Mesenteric fat pad (tissue), 1 donor: ENCODE measurements around the gene OR5K2. TPM values are rescaled to one million over a fixed set of nuclear protein-coding genes. Genes with fewer than 3 reads are reported as not detected.

ENCODE experiments used
- DNase-seq: peaks from one replicate; pipeline ENCODE4 v3.0.0-alpha.2; 2020; ENCODE audit warnings: low spot score
- total RNA-seq: library from RNA; stranded (reverse); fragmentation: NEBNext Ultra II Directional; extraction: Animal tissue kit (Norgen Biotek cat#: 25700); gene quantifications from one replicate; pipeline ENCODE4 v1.2.1, GENCODE V29; 2021
- donor health status: DM: yes; HTN: yes; CAD: no.

OR5K2 gene
- total RNA-seq, 1 donor from 2014 or later, result not detected

- peak; percentile 99 for DNase-seq
These were observed 25.2 kb downstream of the OR5K2 start, which contains the start of gene CLDND1 for GRCh38 chr3:98522544-98523281. TSS of gene CLDND1 (minus strand) at chr3:98522902. CDS start at chr3:98521424, 1,478 bp downstream.

- no peak for DNase-seq
These were observed 28.0 kb downstream of the OR5K2 start for GRCh38 chr3:98525494-98525893.

GRCh38 chr3:98528474-98529346 lies 31.2 kb downstream of the OR5K2 start:
- DNase-seq, result no peak

- no peak for DNase-seq
These were observed 32.5 kb downstream of the OR5K2 start for GRCh38 chr3:98529856-98530459.

GRCh38 chr3:98530676-98531075 lies 33.2 kb downstream of the OR5K2 start:
- DNase-seq, result no peak

- DNase-seq, result no peak
These were observed 34.3 kb downstream of the OR5K2 start, which contains the start of gene GPR15 for GRCh38 chr3:98531622-98532274. TSS of gene GPR15 (plus strand) at chr3:98531978. CDS start at chr3:98532034, 56 bp downstream.

- no peak for DNase-seq
These were observed 34.8 kb downstream of the OR5K2 start for GRCh38 chr3:98532275-98532637.

GRCh38 chr3:98532709-98533571 lies 35.5 kb downstream of the OR5K2 start:
- no peak for DNase-seq

- no peak for DNase-seq
These were observed 36.7 kb downstream of the OR5K2 start for GRCh38 chr3:98534168-98534567.

- DNase-seq, result no peak
These were observed 37.3 kb downstream of the OR5K2 start for GRCh38 chr3:98534734-98535133.

GRCh38 chr3:98536456-98537017 lies 39.1 kb downstream of the OR5K2 start:
- DNase-seq, result no peak

GRCh38 chr3:98540346-98540745 lies 42.9 kb downstream of the OR5K2 start:
- DNase-seq, result no peak

- no peak for DNase-seq
These were observed 44.2 kb downstream of the OR5K2 start for GRCh38 chr3:98541695-98542094.

- DNase-seq, result no peak
These were observed 45.1 kb downstream of the OR5K2 start for GRCh38 chr3:98542623-98543022.

GRCh38 chr3:98545940-98546339 lies 48.5 kb downstream of the OR5K2 start:
- DNase-seq, result no peak

Other genes with a start within 250 kb of the OR5K2 start
- not detected for gene OR5H6, start 233.4 kb upstream of the OR5K2 start, total RNA-seq
- gene OR5H2, start 215.2 kb upstream of the OR5K2 start, total RNA-seq, result not detected
- not detected for gene OR5K4, start 143.8 kb upstream of the OR5K2 start, total RNA-seq
- gene OR5K3, start 107.0 kb upstream of the OR5K2 start, total RNA-seq, result not detected
- gene OR5K1, start 34.5 kb upstream of the OR5K2 start, total RNA-seq, result not detected
- gene CLDND1, start 25.2 kb downstream of the OR5K2 start, total RNA-seq, result 79.2 TPM
- gene GPR15, start 34.3 kb downstream of the OR5K2 start, total RNA-seq, result not detected
- 14.7 TPM for gene CPOX, start 95.9 kb downstream of the OR5K2 start, total RNA-seq